HCT116 (cell line): Measurements from ENCODE around the gene CDC45. TPM values are rescaled to one million over a fixed set of nuclear protein-coding genes. Genes with fewer than 3 reads are reported as not detected.

Experiments
- ATAC-seq: fragments of 200-7000 bp; cut with Tn5 transposase; 2 replicates; pipeline ENCODE4 v1.9.1; 2020; ENCODE audit warnings: mild to moderate bottlenecking, moderate library complexity
- BruUV-seq: library from RNA; stranded (reverse); fragments of 400-500 nt; replicated peaks from 2 replicates; lab custom pipeline; 2021; lab: Mats Ljungman, UMichigan
- CTCF ChIA-PET: fragments of 300-600 bp; sonication (Branson Sonifier 250); formaldehyde crosslinking; loops from one replicate; lab custom pipeline; 2021; ENCODE audit warnings: antibody characterized with exemption; lab: Charles Lee
- POLR2A ChIA-PET: fragments of 300-600, 350-600 bp; sonication (Branson Sonifier 250); formaldehyde crosslinking; loops from one replicate; lab custom pipeline; 2021; ENCODE audit warnings: antibody characterized with exemption; lab: Charles Lee
- RAD21 ChIA-PET, 2 experiments: fragments of 300-600 bp; sonication (Branson Sonifier 250); formaldehyde crosslinking; loops; one replicate each; lab custom pipeline; 2023; ENCODE audit warnings: low total read pairs in 2 of 2; ENCODE audit not compliant: uncharacterized antibody in 2 of 2, unreplicated experiment in 2 of 2, low non-redundant PET in 1 of 2; lab: Charles Lee
- DNase-seq: peaks from one replicate; pipeline ENCODE4 v3.0.0-alpha.2; 2010; ENCODE audit warnings: low read depth, low spot score
- H2AFZ ChIP-seq: fragments of 200-600 bp; shearing (Covaris generic), sonication (generic); 2 replicates; pipeline ENCODE4 v1.6.1; 2017; ENCODE audit warnings: low read depth, mixed run types, mixed read lengths, antibody characterized with exemption, low read length; ENCODE audit not compliant: poor library complexity, severe bottlenecking
- H3K27ac ChIP-seq: 2 replicates; pipeline ENCODE4 v1.5.1; 2012; ENCODE audit warnings: low read depth, low read length
- H3K27me3 ChIP-seq: fragments of 200-600 bp; sonication (generic); 2 replicates; pipeline ENCODE4 v1.6.1; 2016; ENCODE audit warnings: mixed run types, low read length, mixed read lengths; ENCODE audit not compliant: insufficient read depth
- H3K36me3 ChIP-seq, 2 experiments: fragments of 200-500 bp in 1 of 2; fragments of 200-600 bp in 1 of 2; sonication (Bioruptor generic) in 1 of 2; sonication (generic) in 1 of 2; 2 replicates each; pipeline versions ENCODE4 v1.5.1 to v1.6.1; 2014 to 2016; ENCODE audit warnings: low read length in 2 of 2, inconsistent platforms in 1 of 2, mixed read lengths in 1 of 2, mixed run types in 1 of 2; ENCODE audit not compliant: insufficient read depth in 2 of 2, control insufficient read depth in 1 of 2
- H3K4me1 ChIP-seq, 2 experiments: fragments of 200-600 bp in 1 of 2; sonication (generic) in 1 of 2; 2 replicates each; pipeline versions ENCODE4 v1.5.1 to v1.6.1; 2012 to 2017; ENCODE audit warnings: low read length in 2 of 2, inconsistent platforms in 1 of 2, mild to moderate bottlenecking in 1 of 2, mixed read lengths in 1 of 2, mixed run types in 1 of 2, moderate library complexity in 1 of 2; ENCODE audit not compliant: insufficient read depth in 2 of 2, control insufficient read depth in 1 of 2
- H3K4me2 ChIP-seq: fragments of 200-600 bp; sonication (generic); 2 replicates; pipeline ENCODE4 v1.6.1; 2017; ENCODE audit warnings: mixed run types, low read length, mixed read lengths
- H3K4me3 ChIP-seq, 2 experiments: fragments of 200-600 bp in 1 of 2; sonication (generic) in 1 of 2; replicated peaks in 1 of 2; 2 replicates each; pipeline ENCODE4 v1.5.1; 2011 to 2016; ENCODE audit warnings: low read length in 2 of 2, control low read depth in 1 of 2, low read depth in 1 of 2, mild to moderate bottlenecking in 1 of 2, mixed read lengths in 1 of 2, mixed run types in 1 of 2
- H3K79me2 ChIP-seq: fragments of 200-600 bp; sonication (generic); 2 replicates; pipeline ENCODE4 v1.6.1; 2017; ENCODE audit warnings: mild to moderate bottlenecking, mixed run types, low read length, moderate library complexity, mixed read lengths; ENCODE audit not compliant: insufficient read depth
- H3K9ac ChIP-seq: fragments of 200-600 bp; sonication (generic); 2 replicates; pipeline ENCODE4 v1.6.1; 2016; ENCODE audit warnings: low read length, mixed read lengths
- H3K9me2 ChIP-seq: fragments of 200-600 bp; sonication (generic), shearing (Covaris generic); 2 replicates; pipeline ENCODE4 v1.6.1; 2017; ENCODE audit warnings: mixed run types, mild to moderate bottlenecking, moderate library complexity; ENCODE audit not compliant: insufficient read depth
- H3K9me3 ChIP-seq, 2 experiments: fragments of 200-500 bp in 1 of 2; fragments of 200-600 bp in 1 of 2; sonication (Bioruptor generic) in 1 of 2; sonication (generic) in 1 of 2; 2 replicates each; pipeline ENCODE4 v1.6.1; 2014 to 2017; ENCODE audit warnings: low read length in 2 of 2, mixed read lengths in 2 of 2, inconsistent platforms in 1 of 2, low read depth in 1 of 2, mild to moderate bottlenecking in 1 of 2, mixed run types in 1 of 2, moderate library complexity in 1 of 2; ENCODE audit not compliant: control insufficient read depth in 1 of 2, insufficient read depth in 1 of 2
- H4K20me1 ChIP-seq: fragments of 200-600 bp; sonication (generic), shearing (Covaris generic); 2 replicates; pipeline ENCODE4 v1.6.1; 2017; ENCODE audit warnings: mixed run types, mild to moderate bottlenecking, moderate library complexity; ENCODE audit not compliant: insufficient read depth
- CEBPB ChIP-seq: IDR thresholded peaks from 2 replicates; pipeline ENCODE4 v1.6.1; 2012; ENCODE audit warnings: low read depth
- ELF1 ChIP-seq: IDR thresholded peaks from 2 replicates; pipeline ENCODE4 v1.6.1; 2012; ENCODE audit warnings: low read depth, borderline replicate concordance
- POLR2A ChIP-seq: IDR thresholded peaks from 2 replicates; pipeline ENCODE4 v1.7.0; 2011; ENCODE audit warnings: borderline replicate concordance; ENCODE audit not compliant: insufficient read depth, insufficient read length; ENCODE audit errors: extremely low read depth
- POLR2AphosphoS5 ChIP-seq: IDR thresholded peaks from 2 replicates; pipeline ENCODE4 v1.6.1; 2011; ENCODE audit warnings: mild to moderate bottlenecking, low read depth, low read length, moderate library complexity
- SP1 ChIP-seq: IDR thresholded peaks from 2 replicates; pipeline ENCODE4 v1.6.1; 2012; ENCODE audit warnings: low read depth
- TCF7L2 ChIP-seq: IDR thresholded peaks from 2 replicates; pipeline ENCODE4 v1.7.0; 2011; ENCODE audit warnings: borderline replicate concordance, inconsistent platforms; ENCODE audit not compliant: insufficient read depth, insufficient read length; ENCODE audit errors: extremely low read depth
- YY1 ChIP-seq: IDR thresholded peaks from 2 replicates; pipeline ENCODE4 v1.6.1; 2011; ENCODE audit warnings: low read length, low read depth, moderate library complexity, mild to moderate bottlenecking; ENCODE audit not compliant: insufficient replicate concordance; ENCODE audit errors: extremely low read depth
- ZNF274 ChIP-seq: fragments of 200-500 bp; sonication (Bioruptor generic); IDR thresholded peaks from 2 replicates; pipeline ENCODE4 v1.6.1; 2014; ENCODE audit warnings: mild to moderate bottlenecking, low read depth, low read length, inconsistent platforms
- intact Hi-C: fragments of 100-400 bp; cut with micrococcal nuclease; formaldehyde crosslinking; loops from 2 replicates; pipeline ENCODE4 v1.10.0; 2022
- total RNA-seq: library from RNA; stranded (reverse); gene quantifications from one replicate; pipeline ENCODE4 v1.2.1, GENCODE V29; 2021; ENCODE audit not compliant: unreplicated experiment
- TF ChIP-seq, protein P1 (sequence below): IDR thresholded peaks from 2 replicates; pipeline ENCODE4 v1.6.1; 2012; ENCODE audit warnings: low read depth
- TF ChIP-seq, protein P2 (sequence below): IDR thresholded peaks from 2 replicates; pipeline ENCODE4 v1.6.1; 2012
- TF ChIP-seq, protein P3 (sequence below): IDR thresholded peaks from 2 replicates; pipeline ENCODE4 v1.6.1; 2012

CDC45 gene
- total RNA-seq, 1 experiment from 2014 or later, result 43.4 TPM

DNA sequence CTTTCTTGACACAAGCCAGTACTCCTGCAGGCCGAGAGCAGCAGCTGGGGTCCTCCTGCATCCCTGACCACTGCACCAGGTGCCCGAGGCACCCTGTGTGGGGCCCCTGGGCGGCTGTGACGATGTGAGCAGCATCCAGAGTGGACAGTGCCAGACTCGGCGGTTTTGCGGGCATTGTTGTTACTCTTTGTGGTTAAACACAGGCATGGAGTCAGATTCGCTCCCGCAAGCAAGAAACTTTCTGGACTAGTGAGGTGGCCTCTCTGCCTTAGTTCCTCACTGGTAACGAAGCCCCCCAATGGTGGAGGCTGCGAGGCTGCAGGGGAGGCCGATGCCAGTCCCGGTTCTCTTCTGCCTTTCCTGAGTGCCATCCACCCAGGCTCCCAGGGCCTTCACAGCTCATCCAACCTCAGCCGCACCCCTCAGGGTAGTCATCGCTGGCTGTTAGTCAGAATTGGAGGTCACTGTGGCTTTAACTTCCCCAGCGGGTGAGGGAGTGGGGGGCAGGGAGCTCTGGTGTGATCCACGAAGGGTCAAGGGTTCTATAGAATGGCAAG lies 48.2 kb downstream of the CDC45 start:
- intact Hi-C loops, result no loop called here
- no peak for TF ChIP-seq CEBPB
- TF ChIP-seq, protein P1, sequence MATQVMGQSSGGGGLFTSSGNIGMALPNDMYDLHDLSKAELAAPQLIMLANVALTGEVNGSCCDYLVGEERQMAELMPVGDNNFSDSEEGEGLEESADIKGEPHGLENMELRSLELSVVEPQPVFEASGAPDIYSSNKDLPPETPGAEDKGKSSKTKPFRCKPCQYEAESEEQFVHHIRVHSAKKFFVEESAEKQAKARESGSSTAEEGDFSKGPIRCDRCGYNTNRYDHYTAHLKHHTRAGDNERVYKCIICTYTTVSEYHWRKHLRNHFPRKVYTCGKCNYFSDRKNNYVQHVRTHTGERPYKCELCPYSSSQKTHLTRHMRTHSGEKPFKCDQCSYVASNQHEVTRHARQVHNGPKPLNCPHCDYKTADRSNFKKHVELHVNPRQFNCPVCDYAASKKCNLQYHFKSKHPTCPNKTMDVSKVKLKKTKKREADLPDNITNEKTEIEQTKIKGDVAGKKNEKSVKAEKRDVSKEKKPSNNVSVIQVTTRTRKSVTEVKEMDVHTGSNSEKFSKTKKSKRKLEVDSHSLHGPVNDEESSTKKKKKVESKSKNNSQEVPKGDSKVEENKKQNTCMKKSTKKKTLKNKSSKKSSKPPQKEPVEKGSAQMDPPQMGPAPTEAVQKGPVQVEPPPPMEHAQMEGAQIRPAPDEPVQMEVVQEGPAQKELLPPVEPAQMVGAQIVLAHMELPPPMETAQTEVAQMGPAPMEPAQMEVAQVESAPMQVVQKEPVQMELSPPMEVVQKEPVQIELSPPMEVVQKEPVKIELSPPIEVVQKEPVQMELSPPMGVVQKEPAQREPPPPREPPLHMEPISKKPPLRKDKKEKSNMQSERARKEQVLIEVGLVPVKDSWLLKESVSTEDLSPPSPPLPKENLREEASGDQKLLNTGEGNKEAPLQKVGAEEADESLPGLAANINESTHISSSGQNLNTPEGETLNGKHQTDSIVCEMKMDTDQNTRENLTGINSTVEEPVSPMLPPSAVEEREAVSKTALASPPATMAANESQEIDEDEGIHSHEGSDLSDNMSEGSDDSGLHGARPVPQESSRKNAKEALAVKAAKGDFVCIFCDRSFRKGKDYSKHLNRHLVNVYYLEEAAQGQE, result no peak
- TF ChIP-seq YY1, result no peak
- TF ChIP-seq ELF1, result no peak
- no peak for TF ChIP-seq POLR2A
- no peak for TF ChIP-seq TCF7L2
- TF ChIP-seq, protein P2, sequence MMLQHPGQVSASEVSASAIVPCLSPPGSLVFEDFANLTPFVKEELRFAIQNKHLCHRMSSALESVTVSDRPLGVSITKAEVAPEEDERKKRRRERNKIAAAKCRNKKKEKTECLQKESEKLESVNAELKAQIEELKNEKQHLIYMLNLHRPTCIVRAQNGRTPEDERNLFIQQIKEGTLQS, result no peak
- TF ChIP-seq POLR2AphosphoS5, result no peak
- TF ChIP-seq SP1, result no peak
- TF ChIP-seq, protein P3, sequence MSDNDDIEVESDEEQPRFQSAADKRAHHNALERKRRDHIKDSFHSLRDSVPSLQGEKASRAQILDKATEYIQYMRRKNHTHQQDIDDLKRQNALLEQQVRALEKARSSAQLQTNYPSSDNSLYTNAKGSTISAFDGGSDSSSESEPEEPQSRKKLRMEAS, result no peak
- TF ChIP-seq ZNF274, result no peak
- Histone ChIP-seq H3K27ac (no peak overlapping the region), H3K36me3 (no peaks in the 10 kb centered on the region), H3K9ac (no peak overlapping the region), H4K20me1 (no peaks in the 10 kb centered on the region), H3K4me2 (no peak overlapping the region), H3K9me3 (no peaks in the 10 kb centered on the region), H3K9me2 (no peaks in the 10 kb centered on the region), H2AFZ (no peak overlapping the region), H3K4me3 (no peak overlapping the region), H3K79me2 (no peaks in the 10 kb centered on the region), H3K4me1 (peaks cover 0 to 5% of the 10 kb centered on the region in 2 experiments; a peak in 1 of 4 replicates), H3K27me3 (no peaks in the 10 kb centered on the region)
- ATAC-seq (no peak), DNase-seq (no peak)
- CTCF ChIA-PET, result no interaction called here
- BruUV-seq, result no TSS peak
- RAD21 ChIA-PET, result no interaction called here
- POLR2A ChIA-PET, result no interaction called here
